Endothelial cell of umbilical vein (primary cell): ENCODE results near the gene KIF17. TPM values are rescaled to one million over a fixed set of nuclear protein-coding genes. Genes with fewer than 3 reads are reported as not detected.

Experiments
- BruUV-seq: library from RNA; stranded (reverse); fragments of 400-500 nt; replicated peaks from 2 replicates; lab custom pipeline; 2021; lab: Mats Ljungman, UMichigan
- CTCF ChIA-PET: fragments of 300-600, 350-600 bp; sonication (Branson Sonifier 250); formaldehyde crosslinking; loops from one replicate; lab custom pipeline; 2021; ENCODE audit warnings: antibody characterized with exemption, inconsistent platforms; lab: Charles Lee
- POLR2A ChIA-PET: fragments of 300-600, 350-600 bp; sonication (Branson Sonifier 250); formaldehyde crosslinking; loops from one replicate; lab custom pipeline; 2021; ENCODE audit warnings: antibody characterized with exemption, inconsistent platforms; lab: Charles Lee
- DNase-seq: peaks from one replicate; pipeline ENCODE4 v3.0.0-alpha.2; 2011; ENCODE audit warnings: low read depth, low spot score
- FAIRE-seq: peaks from 2 replicates; lab custom pipeline; 2011; peaks lifted over from hg19 to GRCh38; lab: Jason Lieb, UNC
- H2AFZ ChIP-seq: 2 replicates; pipeline ENCODE4 v1.6.0; 2012; ENCODE audit warnings: low read depth, low read length, control low read depth, inconsistent platforms
- H3K27ac ChIP-seq: 2 replicates; pipeline ENCODE4 v1.5.1; 2011; ENCODE audit warnings: low read depth, mild to moderate bottlenecking, control low read depth, low read length, moderate library complexity; ENCODE audit not compliant: insufficient read depth
- H3K27me3 ChIP-seq, 2 experiments: 2 replicates each; pipeline versions ENCODE4 v1.6.0 to v1.6.1; 2011; ENCODE audit warnings: low read length in 2 of 2, mixed read lengths in 1 of 2; ENCODE audit not compliant: control insufficient read depth in 2 of 2, insufficient read depth in 2 of 2
- H3K36me3 ChIP-seq, 2 experiments: 2 replicates in 1 of 2; 3 replicates in 1 of 2; pipeline ENCODE4 v1.5.1; 2011; ENCODE audit warnings: low read length in 2 of 2, mild to moderate bottlenecking in 1 of 2, moderate library complexity in 1 of 2; ENCODE audit not compliant: control insufficient read depth in 2 of 2, insufficient read depth in 2 of 2; ENCODE audit errors: extremely low read depth in 1 of 2
- H3K4me1 ChIP-seq: 3 replicates; pipeline ENCODE4 v1.5.1; 2011; ENCODE audit warnings: mild to moderate bottlenecking, low read length; ENCODE audit not compliant: control insufficient read depth, insufficient read depth; ENCODE audit errors: extremely low read depth
- H3K4me2 ChIP-seq: 2 replicates; pipeline ENCODE4 v1.6.1; 2011; ENCODE audit warnings: low read length, control low read depth, mixed read lengths; ENCODE audit not compliant: insufficient read depth
- H3K4me3 ChIP-seq, 3 experiments: fragments of 200-600 bp in 1 of 3; sonication (generic), shearing (Covaris generic) in 1 of 3; replicated peaks in 1 of 3; 2 replicates each; pipeline ENCODE4 v1.5.1; 2011 to 2016; ENCODE audit warnings: control low read depth in 3 of 3, low read length in 3 of 3, mild to moderate bottlenecking in 2 of 3, inconsistent platforms in 1 of 3, low read depth in 1 of 3, moderate library complexity in 1 of 3; ENCODE audit not compliant: insufficient read depth in 1 of 3
- H3K79me2 ChIP-seq: 2 replicates; pipeline ENCODE4 v1.6.0; 2012; ENCODE audit warnings: low read length, inconsistent platforms; ENCODE audit not compliant: control insufficient read depth, insufficient read depth
- H3K9ac ChIP-seq: replicated peaks from 2 replicates; pipeline ENCODE3; 2011; ENCODE audit warnings: low read length, control low read depth; ENCODE audit not compliant: insufficient read depth; ENCODE audit errors: extremely low read depth
- H3K9me1 ChIP-seq: replicated peaks from 3 replicates; pipeline ENCODE4 v1.6.0; 2011; ENCODE audit warnings: mild to moderate bottlenecking, low read length; ENCODE audit not compliant: control insufficient read depth, insufficient read depth; ENCODE audit errors: extremely low read depth
- H3K9me3 ChIP-seq: replicated peaks from 2 replicates; pipeline ENCODE4 v1.5.1; 2012; ENCODE audit warnings: low read length, inconsistent platforms; ENCODE audit not compliant: control insufficient read depth, insufficient read depth
- H4K20me1 ChIP-seq: replicated peaks from 2 replicates; pipeline ENCODE3; 2011; ENCODE audit warnings: mild to moderate bottlenecking, low read length; ENCODE audit not compliant: control insufficient read depth, insufficient read depth; ENCODE audit errors: extremely low read depth
- EZH2 ChIP-seq: IDR thresholded peaks from 2 replicates; pipeline ENCODE4 v1.6.1; 2012; ENCODE audit warnings: borderline replicate concordance, low read depth, mild to moderate bottlenecking, moderate library complexity, low read length, inconsistent platforms; ENCODE audit not compliant: severe bottlenecking
- FOS ChIP-seq: IDR thresholded peaks from 2 replicates; pipeline ENCODE4 v1.6.1; 2011; ENCODE audit warnings: mild to moderate bottlenecking, low read length, moderate library complexity, borderline replicate concordance; ENCODE audit not compliant: insufficient read depth
- MAX ChIP-seq: IDR thresholded peaks from 2 replicates; pipeline ENCODE4 v1.6.1; 2011; ENCODE audit not compliant: insufficient read depth, insufficient read length
- dilution Hi-C: fragments of 300-500 bp; cut with MboI; formaldehyde crosslinking; loops from one replicate; pipeline ENCODE4 v1.15.0; 2019; ENCODE audit warnings: low sequenced_read_pairs; ENCODE audit not compliant: extremely low pct_ligation_motif_present
- intact Hi-C: fragments of 100-400 bp; cut with micrococcal nuclease; formaldehyde crosslinking; loops from one replicate; pipeline ENCODE4 v1.10.0; 2022
- polyA plus RNA-seq, 4 experiments: library from polyadenylated mRNA; depleted of rRNA in 3 of 4; stranded (reverse) in 3 of 4; unstranded in 1 of 4; fragments of >200 nt; gene quantifications; 2 replicates each; pipeline versions ENCODE4 v1.2.1 to v1.2.3, GENCODE V29; 2011 to 2012; ENCODE audit warnings: missing spikeins in 1 of 4
- total RNA-seq: library from RNA; stranded (reverse); gene quantifications from 2 replicates; pipeline ENCODE4 v1.2.3, GENCODE V29; 2021

KIF17 gene
- total and polyA plus RNA-seq, 2 donors (not counting 3 experiments of a cell fraction or from before 2014, with no cell fraction given) = 1.1 to 1.5 TPM

- intact Hi-C loops = no loop called here
- BruUV-seq = no TSS peak
- DNase-seq (no peak), FAIRE-seq (no peak)
- Histone ChIP-seq H3K4me1 (no peaks in the 10 kb centered on the region), H4K20me1 (no peaks in the 10 kb centered on the region), H3K9me1 (no peaks in the 10 kb centered on the region), H3K4me3 (no peak overlapping the region), H3K27ac (no peak overlapping the region), H3K4me2 (no peak overlapping the region), H3K9me3 (no peaks in the 10 kb centered on the region), H3K27me3 (peaks cover 0 to 3% of the 10 kb centered on the region in 2 experiments), H3K9ac (no peak overlapping the region), H3K36me3 (no peaks in the 10 kb centered on the region), H3K79me2 (no peaks in the 10 kb centered on the region), H2AFZ (no peak overlapping the region)
- CTCF ChIA-PET = no interaction called here
- dilution Hi-C loops = no loop called here
- TF ChIP-seq FOS = no peak
- POLR2A ChIA-PET = no interaction called here
Observed at GRCh38 chr1:20713440-20713839, 4.4 kb downstream of the KIF17 start.

- FAIRE-seq = no peak
- H4K20me1 ChIP-seq = no peaks in the 10 kb centered on the region
- H3K9me3 ChIP-seq = no peaks in the 10 kb centered on the region
- ChIA-PET CTCF (no interaction called here), POLR2A (no interaction called here)
- no peaks in the 10 kb centered on the region for H3K9me1 ChIP-seq
- no peak for DNase-seq
- no TSS peak for BruUV-seq
- no peaks in the 10 kb centered on the region for H3K79me2 ChIP-seq
- H3K27ac ChIP-seq = no peak overlapping the region
- H2AFZ ChIP-seq = no peak overlapping the region
- no peak for TF ChIP-seq EZH2
- no peak for TF ChIP-seq MAX
- no peaks in the 10 kb centered on the region for H3K4me1 ChIP-seq
- no peak overlapping the region for H3K4me3 ChIP-seq
- no peak overlapping the region for H3K9ac ChIP-seq
- H3K36me3 ChIP-seq = no peaks in the 10 kb centered on the region
- H3K4me2 ChIP-seq = no peak overlapping the region
- intact Hi-C loops (no loop called here), dilution Hi-C loops (no loop called here)
- H3K27me3 ChIP-seq = no peaks in the 10 kb centered on the region
Observed at GRCh38 chr1:20712215-20712577, 5.6 kb downstream of the KIF17 start.
